Ramos (cell line): Measurements from ENCODE around the gene IGLL5.

Experiments
- in situ Hi-C: fragments of 300-500 bp; cut with MboI; formaldehyde crosslinking; loops from one replicate; pipeline ENCODE4 v1.14.3; 2022; ENCODE audit warnings: low sequenced_read_pairs; ENCODE audit not compliant: unreplicated experiment

IGLL5 gene

GRCh38 chr22:22924369-22925145 is 36.9 kb downstream of the IGLL5 start:
- in situ Hi-C loops: no loop called here

- in situ Hi-C loops: no loop called here
These were observed 37.7 kb downstream of the IGLL5 start for GRCh38 chr22:22925146-22925804.

GRCh38 chr22:22925805-22926369 is 38.3 kb downstream of the IGLL5 start:
- in situ Hi-C loops: no loop called here

GRCh38 chr22:22926370-22927195 is 39.0 kb downstream of the IGLL5 start:
- in situ Hi-C loops: no loop called here

- in situ Hi-C loops: no loop called here
These were observed 39.7 kb downstream of the IGLL5 start for GRCh38 chr22:22927196-22927887.

- in situ Hi-C loops: no loop called here
These were observed 40.5 kb downstream of the IGLL5 start for GRCh38 chr22:22927888-22928665.

- in situ Hi-C loops: no loop called here
These were observed 41.2 kb downstream of the IGLL5 start for GRCh38 chr22:22928666-22929380.

- in situ Hi-C loops: loop anchor here (5.0 kb wide), 1 partner anchor 237 kb away; no protein-coding TSS in a partner anchor
These were observed 42.0 kb downstream of the IGLL5 start for GRCh38 chr22:22929381-22930221.

- in situ Hi-C loops: loop anchor here (5.0 kb wide), 1 partner anchor 238 kb away; no protein-coding TSS in a partner anchor
These were observed 42.5 kb downstream of the IGLL5 start for GRCh38 chr22:22930222-22930497.

- in situ Hi-C loops: loop anchor here (5.0 kb wide), 1 partner anchor 239 kb away; no protein-coding TSS in a partner anchor
These were observed 43.2 kb downstream of the IGLL5 start for GRCh38 chr22:22930571-22931556.

GRCh38 chr22:22931557-22932270 is 44.1 kb downstream of the IGLL5 start:
- in situ Hi-C loops: loop anchor here (5.0 kb wide), 1 partner anchor 239 kb away; no protein-coding TSS in a partner anchor

GRCh38 chr22:22932512-22932941 is 44.9 kb downstream of the IGLL5 start:
- in situ Hi-C loops: loop anchor here (5.0 kb wide), 1 partner anchor 240 kb away; no protein-coding TSS in a partner anchor

GRCh38 chr22:22933100-22933806 is 45.6 kb downstream of the IGLL5 start:
- in situ Hi-C loops: loop anchor here (5.0 kb wide), 1 partner anchor 241 kb away; no protein-coding TSS in a partner anchor

- in situ Hi-C loops: loop anchor here (5.0 kb wide), 1 partner anchor 242 kb away; no protein-coding TSS in a partner anchor
These were observed 46.4 kb downstream of the IGLL5 start for GRCh38 chr22:22933807-22934542.
